HG03565 (cell line): ENCODE results near the gene TAOK1.

Source experiments
- ATAC-seq: cut with Tn5 transposase; IDR thresholded peaks from one replicate; pipeline ENCODE4 v1.9.1; 2021; ENCODE audit warnings: mild to moderate bottlenecking, moderate library complexity; ENCODE audit not compliant: unreplicated experiment

Gene TAOK1

DNA sequence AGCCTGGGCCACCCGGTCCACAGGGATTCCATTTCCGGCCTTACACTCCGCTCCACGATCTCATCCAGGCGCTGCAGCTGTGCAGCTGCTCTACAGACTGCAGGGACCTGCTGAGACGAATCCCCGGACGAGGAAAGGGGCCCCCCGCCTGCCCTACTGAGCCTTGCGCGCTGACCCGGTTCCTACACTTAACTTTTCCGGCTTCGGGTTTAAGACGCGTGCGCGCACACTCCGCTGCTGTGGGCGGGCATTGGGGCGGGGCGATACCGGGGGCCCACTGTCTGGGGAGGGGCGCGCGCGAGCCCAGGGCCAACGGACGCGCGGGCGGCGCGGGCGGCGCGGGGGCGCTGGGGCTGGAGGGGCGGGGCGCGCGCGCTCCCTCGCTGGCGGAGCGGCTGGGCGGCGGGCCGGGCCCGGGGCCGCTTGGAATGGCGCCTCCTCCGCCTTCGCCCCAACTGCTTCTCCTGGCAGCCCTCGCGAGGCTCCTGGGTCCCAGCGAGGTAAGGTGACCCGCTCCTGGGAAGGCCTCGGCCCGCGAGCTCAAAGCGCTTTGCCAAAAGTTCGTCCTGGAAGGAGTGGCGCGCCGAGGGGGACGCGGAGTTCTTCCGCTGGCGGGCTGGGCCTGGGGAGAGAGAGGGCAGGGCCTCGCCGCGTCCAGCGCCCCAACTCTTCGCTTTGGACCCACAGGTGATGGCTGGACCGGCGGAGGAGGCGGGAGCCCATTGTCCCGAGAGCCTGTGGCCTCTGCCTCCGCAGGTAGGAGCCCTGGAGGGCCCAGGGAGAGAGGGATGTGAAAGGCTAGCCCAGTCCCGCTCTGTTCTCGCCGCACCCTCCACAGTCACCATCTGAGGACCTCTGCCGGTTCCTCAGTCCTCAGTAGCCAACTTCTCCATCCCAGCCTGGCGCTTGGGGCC, 178.4 kb downstream of the TAOK1 start, which contains the start of gene TP53I13:
TP53I13 (plus strand) TSS at position 371 of the 914 bp plus-strand sequence; CDS start at position 429, 58 bp downstream.
- ATAC-seq: no peak

DNA sequence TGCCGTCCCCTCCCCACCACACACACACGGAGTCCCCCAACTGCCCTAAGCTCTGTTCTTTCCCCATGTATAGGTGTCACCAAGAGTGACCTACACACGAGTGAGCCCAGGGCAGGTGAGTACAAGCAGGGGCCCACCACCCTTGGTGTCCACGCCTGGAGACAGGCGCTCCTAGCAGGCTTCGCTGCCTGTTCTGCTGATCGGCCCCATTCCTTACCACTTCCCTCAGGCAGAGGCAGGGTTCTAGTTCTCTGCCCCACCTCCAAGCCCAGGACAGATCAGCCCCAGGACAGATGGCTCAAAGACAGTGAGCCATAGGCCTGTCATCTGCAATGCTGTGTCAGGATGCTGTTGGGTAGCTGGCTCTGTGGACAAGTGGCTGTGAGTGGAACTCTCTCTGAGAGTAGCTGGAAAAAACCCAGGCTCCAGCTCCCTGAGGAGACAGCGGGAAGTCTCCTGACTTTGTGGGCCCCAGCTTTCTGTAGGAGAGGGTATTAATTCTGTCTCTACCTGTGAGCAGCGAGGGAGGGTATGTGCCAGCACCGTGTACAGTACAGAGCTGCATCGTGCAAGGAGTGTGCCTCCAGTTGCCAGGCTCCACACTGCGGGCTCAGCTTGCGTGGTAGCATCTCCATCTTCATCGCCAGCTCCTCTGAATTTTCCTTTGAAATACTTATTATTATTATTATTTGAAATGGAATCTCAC, 179.2 kb downstream of the TAOK1 start:
- ATAC-seq: no peak

DNA sequence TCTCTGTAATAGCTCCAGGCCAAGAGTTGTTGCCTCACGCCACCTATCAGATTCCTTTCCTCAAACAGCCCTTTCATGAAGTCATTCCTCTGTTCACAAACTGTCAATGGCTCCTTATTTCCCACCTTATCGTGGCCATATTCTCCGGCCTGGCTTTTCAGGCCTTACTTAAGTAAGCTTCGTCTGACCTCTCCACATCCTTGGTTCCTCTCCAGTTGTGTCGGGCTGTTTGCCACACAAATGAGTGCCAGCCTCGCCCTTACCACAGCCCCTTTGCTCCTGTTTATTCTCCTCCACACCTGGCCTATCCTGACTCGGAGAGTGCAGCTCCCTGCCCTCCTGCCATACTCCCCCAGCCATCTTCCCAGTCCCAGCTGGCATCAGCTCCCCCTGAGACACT, 180.4 kb downstream of the TAOK1 start:
- ATAC-seq: no peak

DNA sequence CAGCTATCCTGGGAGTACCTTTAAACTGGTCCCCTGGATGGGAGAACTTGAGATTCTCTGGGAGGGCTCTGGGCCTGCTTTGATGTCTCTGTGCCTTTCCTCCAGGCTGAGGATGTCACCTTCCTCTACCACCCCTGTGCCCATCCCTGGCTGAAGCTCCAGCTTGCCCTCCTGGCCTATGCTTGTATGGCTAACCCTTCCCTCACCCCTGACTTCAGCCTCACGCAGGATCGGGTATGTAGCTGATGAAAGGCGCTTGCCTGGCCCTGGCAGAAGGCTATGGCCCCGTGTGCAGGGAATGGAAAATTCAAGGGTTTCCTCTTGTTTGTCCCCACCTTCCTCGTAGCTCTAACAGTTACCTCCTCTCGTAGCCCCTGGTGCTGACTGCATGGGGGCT, 181.3 kb downstream of the TAOK1 start:
- no peak for ATAC-seq

DNA sequence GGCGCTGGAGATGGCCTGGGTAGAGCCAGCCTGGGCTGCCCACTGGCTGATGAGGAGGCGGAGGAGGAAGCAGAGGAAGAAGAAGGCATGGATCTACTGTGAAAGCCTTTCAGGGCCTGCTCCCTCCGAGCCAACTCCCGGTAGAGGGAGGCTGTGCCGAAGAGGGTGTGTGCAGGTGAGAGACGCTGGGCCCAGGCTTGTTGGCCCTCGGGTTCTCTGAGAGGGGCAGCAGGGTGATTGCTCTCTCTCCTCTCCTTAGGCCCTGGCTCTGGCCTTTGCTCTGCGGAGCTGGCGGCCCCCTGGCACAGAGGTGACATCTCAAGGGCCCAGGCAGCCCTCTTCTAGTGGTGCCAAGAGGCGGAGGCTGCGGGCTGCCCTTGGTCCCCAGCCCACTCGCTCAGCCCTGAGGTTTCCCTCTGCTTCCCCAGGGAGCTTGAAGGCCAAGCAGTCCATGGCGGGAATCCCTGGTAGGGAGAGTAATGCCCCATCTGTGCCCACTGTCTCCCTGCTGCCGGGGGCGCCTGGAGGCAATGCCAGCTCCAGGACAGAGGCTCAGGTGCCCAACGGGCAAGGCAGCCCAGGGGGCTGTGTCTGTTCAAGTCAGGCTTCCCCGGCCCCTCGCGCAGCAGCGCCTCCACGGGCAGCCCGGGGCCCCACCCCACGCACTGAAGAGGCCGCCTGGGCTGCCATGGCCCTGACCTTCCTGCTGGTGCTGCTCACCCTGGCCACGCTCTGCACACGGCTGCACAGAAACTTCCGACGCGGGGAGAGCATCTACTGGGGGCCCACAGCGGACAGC, 181.9 kb downstream of the TAOK1 start:
- ATAC-seq: no peak

DNA sequence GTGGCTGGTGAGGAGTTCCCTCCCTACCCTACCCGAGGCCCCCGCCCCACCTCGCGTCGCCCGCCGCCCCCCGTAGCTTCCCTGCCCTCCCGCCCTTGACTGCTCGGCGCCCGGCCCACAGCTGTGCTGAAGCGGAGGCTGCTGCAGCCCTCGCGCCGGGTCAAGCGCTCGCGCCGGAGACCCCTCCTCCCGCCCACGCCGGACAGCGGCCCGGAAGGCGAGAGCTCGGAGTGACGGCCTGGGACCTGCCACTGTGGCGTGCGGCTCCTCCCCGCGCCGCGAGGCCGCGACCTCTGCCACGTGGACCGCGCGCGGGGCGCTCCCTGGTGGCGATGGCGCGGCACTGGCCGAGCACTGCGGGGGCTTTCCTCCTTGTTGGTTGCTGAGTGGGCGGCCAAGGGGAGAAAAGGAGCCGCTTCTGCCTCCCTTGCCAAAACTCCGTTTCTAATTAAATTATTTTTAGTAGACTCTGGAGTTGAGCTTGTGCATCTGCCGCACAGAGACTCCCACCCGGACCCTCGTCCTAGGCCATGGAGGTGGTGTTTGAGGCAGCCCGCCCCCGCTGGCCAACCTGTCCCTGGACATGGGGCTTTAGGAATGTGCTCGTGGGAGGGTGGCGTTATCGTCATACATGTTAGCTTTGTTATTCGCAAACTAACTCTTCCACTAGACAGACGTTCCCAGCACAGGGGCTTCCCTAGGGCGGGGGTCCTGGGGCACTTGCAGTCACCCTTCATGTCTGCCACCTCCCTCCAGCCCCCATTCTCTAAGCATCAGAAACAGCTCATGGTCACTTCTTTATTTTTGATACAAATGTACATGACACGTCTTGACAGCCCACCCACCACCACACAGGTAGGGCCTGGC, 182.8 kb downstream of the TAOK1 start:
- ATAC-seq: no peak

DNA sequence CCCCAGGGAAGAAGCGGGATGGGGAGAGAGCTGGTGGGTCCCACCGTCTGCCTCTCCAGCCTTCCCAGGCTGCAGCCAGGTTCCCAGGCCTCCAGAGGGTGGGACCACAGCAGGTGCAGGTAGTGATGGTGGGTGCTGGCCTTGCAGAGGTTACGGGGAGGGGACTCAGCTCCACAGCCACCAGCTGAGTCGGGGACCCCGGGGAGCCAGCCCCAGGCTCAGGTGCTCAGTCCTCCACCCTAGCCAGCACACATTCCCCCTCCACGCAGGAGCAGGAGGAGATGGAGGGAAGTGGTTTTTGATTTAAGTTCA, 183.4 kb downstream of the TAOK1 start:
- no peak for ATAC-seq

DNA sequence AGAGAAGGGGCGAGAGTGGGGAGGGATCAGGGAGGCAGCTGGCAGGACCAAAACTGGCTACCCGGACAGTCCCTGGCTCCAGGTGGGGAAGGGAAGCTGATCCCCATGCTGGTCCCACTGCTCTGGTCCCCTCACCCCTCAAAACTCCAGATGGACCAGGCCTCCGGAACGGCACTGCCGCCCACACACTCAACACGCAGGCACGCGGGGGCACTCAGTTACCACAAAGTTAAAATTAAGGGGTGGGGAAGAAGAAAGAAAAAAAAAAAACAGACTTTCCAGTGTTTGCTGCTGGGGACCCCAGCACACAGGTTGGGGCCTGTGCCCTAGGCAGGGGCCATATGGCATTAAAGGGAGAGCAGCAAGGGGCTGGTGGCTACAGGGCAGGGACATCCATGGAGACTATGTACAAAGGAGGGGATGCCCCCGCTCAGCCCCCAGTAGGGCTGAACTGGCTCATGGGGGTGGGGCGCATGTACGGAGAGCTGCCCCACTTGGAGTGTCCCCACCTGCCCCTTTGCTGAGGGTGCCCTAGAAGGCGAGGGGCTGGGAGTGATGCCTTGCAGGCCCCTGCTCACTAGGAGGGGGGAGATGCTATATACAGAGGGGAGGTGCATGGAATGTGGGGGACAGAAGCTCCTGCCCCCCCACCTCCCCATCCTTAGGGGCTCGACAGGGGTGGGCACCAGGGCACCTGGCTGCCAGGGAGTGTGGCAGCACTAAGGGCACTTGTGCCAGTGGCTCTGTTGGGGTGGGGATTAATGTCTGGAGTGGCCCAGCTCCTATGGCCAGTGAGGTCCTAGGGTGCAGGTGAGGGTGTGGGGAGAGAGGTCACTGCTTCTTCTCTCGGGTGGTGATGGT, 183.9 kb downstream of the TAOK1 start:
- no peak for ATAC-seq

DNA sequence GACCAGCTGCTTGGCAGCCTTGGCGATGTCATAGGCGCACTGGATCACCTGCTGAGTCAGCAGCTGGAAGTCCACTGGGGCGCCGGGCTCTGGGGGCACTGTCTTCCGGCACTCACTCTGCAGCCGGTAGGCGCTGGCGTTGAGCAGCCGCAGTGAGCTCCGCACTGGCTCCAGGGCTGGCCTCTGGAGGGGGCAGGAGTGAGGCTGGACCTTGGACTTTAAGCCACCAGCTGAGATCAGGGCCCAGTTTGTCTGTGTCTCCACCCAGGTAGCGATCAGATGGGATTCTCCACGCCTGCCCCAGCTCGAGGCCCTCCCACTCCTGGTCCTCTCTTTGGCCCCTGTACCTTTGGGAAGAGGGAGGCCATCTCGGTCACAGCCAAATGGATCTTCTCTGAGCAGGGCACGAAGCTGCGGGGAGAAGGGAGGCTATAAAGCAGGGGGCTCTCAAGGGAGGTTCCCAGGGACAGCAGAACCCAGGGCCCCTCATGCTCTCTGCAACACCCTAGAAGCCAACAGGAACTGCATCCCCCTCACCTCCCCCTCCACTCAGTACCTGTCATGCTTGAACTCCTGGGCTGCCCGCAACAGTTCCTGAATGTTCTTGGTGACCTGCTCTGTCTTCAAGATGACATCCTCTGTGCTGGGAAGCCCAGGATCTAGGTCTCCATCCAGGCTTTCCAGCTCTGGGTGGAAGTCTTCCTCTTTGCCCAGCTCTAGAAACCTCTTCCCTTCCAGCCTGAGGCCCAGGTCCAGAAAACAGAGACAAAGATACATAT, 184.8 kb downstream of the TAOK1 start:
- ATAC-seq: no peak

DNA sequence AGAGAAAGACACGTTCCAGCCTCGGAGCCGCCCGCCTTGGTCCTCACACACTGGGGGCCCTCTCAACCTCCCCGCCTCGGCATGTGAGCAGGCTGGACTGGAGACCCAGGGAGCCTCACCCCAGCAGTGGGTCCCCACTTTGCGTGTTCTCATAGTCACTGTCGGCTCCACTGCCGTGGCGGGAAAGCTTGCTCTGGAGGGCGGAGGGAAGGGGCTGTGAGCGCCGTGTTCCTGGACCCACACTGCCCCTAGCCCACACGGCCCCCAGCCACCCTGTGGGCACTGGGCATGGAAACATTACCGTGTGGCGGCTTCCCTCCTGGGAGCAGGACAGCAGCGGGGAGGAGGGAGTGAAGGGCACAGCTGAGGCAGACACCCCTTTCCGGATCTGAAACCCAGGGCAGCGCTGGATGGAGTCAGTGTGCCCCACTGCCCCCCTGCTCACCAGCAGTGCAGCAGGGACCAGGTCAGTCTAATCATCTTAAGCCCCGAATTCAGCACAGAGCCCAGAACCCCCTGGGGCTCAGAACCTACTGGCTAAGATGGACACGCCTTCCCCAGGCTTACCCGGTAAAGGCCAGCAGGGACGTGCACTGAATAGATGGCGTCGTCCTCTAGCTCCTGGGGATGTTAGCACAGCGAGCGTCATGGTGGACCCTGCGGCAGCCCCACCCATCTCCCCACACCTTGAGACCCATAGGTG, 185.5 kb downstream of the TAOK1 start:
- no peak for ATAC-seq

DNA sequence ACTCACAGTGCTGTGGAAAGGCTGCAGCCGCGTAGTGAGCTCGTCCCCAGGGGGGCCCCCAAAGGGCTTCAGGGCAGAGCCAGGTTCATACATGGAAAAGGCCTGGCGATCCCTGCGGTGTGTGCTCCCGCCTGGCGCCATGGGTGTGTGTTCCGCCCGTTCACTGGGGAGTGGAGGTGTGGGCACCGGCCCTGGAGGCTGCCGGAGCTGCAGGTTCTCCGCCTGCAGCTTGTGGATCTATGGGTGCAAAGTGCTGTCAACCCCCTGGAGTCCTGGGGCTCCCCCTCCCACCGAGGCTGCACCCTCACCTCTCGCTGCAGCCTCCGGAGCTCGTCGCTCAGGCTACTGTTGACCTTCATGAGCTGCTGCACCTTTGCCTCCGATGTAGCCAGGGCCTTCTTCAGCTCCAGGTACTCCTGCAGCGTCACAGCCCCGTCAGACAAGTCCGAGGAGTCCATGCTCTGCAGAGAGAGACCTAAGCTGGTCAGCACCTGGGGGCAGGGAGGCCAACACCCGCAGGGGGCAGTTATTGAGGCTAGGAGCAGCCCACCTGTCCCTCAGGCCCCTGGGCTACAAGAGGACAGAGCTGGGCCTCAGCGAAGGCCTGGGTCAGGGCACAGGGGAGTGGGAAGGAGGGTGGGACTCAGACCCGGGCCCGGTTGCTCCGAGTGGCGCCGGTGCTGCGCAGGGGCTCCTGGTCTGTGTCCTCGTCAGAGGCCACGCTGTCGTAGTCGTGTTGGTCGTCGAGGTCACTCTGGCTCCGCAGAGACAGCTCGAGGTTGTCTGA, 186.2 kb downstream of the TAOK1 start:
- no peak for ATAC-seq

DNA sequence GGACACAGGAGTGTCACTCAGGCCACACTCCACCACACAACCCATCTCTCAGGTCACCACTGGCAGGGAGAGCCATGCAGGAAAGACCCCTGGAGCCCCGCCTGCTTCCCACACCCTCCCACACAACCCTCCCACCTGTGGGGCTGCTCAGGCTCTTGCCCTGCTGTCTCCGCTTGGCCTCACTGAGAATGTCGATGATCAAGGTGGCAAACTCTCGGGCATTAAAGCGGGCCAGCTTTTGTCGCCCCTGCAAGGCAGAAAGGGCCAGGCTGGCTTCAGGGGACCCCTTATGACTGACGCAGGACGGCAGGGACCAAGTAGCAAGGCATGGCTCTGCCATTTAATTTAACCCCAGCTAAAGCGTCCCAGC, 186.8 kb downstream of the TAOK1 start:
- no peak for ATAC-seq

DNA sequence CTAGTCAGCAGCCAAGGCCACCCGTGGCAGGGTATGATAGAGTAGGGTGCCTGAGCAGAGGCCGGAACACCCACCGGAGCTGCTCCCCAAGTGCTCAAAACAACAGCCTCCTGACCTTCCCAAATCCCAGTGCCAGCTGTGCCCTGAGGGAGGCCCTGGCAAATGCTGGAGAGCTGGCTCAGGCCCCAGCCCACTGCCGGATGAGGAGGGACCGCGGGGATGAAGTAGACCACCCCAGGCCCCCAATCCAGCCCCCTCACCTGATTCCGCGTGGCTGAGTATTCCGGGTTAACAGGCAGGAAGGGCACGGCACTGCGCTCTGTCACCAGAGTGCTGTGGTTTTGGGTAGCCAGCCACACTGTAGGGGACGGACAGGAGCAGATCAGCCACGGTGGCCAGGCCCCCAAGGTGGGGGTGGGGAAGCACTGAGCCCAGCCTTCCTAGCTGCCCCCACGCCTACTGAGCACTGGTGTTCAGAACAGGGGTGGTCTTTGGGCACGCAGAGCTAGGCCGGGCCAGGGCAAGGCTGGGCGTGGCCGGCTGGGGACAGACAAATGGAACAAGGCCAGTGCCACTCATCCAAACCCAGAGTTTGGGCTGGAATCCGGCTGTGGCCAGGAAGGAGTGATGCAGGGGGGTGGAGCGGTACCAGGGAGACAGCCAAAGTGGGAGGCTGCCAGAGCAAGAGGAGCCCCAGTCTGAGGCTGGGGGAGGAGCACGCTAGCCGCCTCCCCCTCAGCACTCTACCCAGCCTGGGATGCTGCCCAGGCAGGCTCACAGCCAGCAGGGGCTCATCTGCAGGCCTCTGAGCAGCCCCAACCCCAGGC, 187.4 kb downstream of the TAOK1 start:
- no peak for ATAC-seq

DNA sequence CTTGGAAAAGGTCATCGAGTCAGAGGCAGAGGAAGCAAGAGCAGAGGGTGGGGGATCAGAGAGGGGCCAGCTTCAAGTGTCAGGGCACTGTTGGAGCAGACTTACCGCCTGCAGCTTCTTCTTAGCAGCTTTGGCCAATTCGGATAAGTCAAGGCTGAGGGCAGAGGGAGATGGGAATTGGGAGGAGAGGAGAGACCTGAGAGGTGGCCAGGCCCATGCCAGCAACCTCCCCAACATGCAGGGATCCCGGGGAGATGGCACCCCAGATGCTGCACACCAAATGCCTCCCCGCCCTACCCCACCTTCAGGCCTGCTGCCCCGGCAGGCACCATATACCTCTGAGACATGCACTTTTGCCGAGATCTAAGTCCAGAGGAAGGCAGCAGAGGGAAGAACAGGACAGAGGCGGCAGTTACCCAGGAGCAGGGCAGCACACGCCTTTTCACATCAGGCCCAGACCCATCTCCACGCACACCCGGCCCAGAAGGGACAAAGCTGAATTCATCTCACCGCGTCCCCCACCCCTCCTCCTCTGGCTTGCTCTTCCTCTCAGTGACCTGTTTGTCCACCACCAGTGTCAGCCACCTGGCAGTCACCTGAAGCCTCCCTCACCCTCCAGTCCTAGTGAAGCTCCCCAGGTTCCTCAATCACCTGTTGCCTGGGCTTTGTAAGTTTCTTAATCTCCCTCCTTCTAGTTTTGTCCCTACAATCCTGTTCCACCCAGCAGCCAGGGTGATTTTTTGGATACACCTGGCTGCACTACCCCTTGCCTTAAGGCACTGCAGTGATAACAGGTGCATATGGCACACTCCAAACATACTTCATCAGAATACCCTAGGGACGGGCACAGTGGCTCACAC, 188.7 kb downstream of the TAOK1 start:
- no peak for ATAC-seq

DNA sequence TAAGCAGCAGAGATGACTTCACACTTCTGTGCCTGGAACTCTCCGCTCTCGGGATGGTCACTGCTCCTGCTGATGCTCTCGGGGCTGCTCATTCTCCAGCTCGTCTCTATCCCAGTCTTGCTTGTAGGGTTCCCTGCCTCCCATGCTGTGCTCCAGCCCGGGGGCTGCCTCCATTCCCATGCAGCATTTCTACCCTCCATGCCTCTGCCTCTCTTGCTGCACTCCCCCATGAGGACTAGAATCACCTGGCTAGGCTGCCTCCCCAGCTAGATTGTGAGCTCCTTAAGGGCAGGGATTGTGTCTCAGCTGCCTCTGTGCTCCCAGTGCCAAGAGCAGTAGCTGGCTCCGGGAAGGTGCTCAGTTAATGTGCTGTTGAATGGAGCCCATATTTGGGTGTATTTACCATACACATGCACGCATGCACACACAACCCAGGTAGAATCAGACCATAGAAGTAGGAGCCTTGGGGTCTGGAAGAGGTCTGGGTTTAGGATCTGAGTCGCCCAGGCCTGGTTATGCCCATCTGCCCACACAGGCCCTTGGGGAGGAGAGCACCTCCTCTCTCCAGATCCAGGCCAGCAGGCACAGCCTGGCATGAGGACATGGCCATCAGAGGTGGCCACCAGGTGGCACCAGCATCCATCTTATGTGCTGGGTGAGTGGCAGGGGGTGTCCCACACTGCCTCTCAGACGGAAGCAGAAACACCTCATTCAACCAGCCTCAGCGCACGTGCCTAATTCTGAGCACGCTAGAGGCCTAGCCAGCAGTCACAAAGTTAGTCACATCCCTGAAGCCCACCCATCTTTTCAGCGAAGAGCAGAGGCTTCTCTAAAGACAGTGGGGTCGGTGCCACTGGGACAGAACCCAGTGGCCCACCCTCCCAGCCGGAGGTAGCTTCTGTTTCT, 190.0 kb downstream of the TAOK1 start:
- peak; percentile 82 for ATAC-seq
